Stomach (tissue), 9 donors: Measurements from ENCODE around the gene GABRA5. TPM values are rescaled to one million over a fixed set of nuclear protein-coding genes. Genes with fewer than 3 reads are reported as not detected.

Source experiments
- DNase-seq, 2 donors: peaks; one replicate each; pipeline versions ENCODE4 v3.0.0 to v3.0.0-alpha.2; 2013 to 2019
- H3K27ac ChIP-seq, 5 donors: fragments of 200-600 bp in 4 of 5; sonication (generic) in 4 of 5; one replicate each; pipeline ENCODE4 v1.5.1; 2013 to 2019; ENCODE audit warnings: mild to moderate bottlenecking in 1 of 5, moderate library complexity in 1 of 5
- H3K27me3 ChIP-seq, 3 donors: fragments of 200-600 bp; sonication (generic); one replicate each; pipeline ENCODE4 v1.5.1; 2017 to 2019; ENCODE audit warnings: mixed run types in 1 of 3
- H3K36me3 ChIP-seq, 4 donors: fragments of 200-600 bp; sonication (generic); 1 replicate in 3 of 4; 2 replicates in 1 of 4; pipeline ENCODE4 v1.5.1; 2016 to 2019
- H3K4me1 ChIP-seq, 4 donors: fragments of 200-600 bp; sonication (generic); one replicate each; pipeline ENCODE4 v1.5.1; 2016 to 2019
- H3K4me3 ChIP-seq, 4 donors: fragments of 200-600 bp; sonication (generic) in 3 of 4; one replicate each; pipeline ENCODE4 v1.5.1; 2016 to 2019; ENCODE audit warnings: mild to moderate bottlenecking in 1 of 4
- H3K9me3 ChIP-seq, 4 donors: fragments of 200-600 bp; sonication (generic); one replicate each; pipeline ENCODE4 v1.5.1; 2016 to 2019
- EP300 ChIP-seq: sonication (generic); formaldehyde crosslinking; IDR thresholded peaks from one replicate; pipeline ENCODE4 v1.6.1; 2017; ENCODE audit warnings: antibody characterized with exemption
- POLR2A ChIP-seq, 4 donors: fragments of 450-650 bp; IDR thresholded peaks; one replicate each; pipeline ENCODE4 v1.6.1; 2016; ENCODE audit warnings: antibody characterized with exemption in 4 of 4, control low read depth in 2 of 4, mild to moderate bottlenecking in 1 of 4, moderate library complexity in 1 of 4
- POLR2AphosphoS5 ChIP-seq, 3 donors: sonication (generic); formaldehyde crosslinking; IDR thresholded peaks; one replicate each; pipeline ENCODE4 v1.6.1; 2016; ENCODE audit warnings: antibody characterized with exemption in 3 of 3
- WGBS, 5 donors: extraction: QIAGEN DNeasy Blood & Tissue Kit in 3 of 5; methylation state at CpG; one replicate each; pipeline versions ENCODE4 v1.1.5 to v1.1.7; 2013 to 2018; 5-methylcytosine and 5-hydroxymethylcytosine counted together
- intact Hi-C: fragments of 100-400 bp; cut with DNase I; formaldehyde crosslinking; loops from one replicate; pipeline ENCODE4 v1.15.1; 2023; ENCODE audit warnings: low total_unique reads
- polyA plus RNA-seq, 3 donors: library from polyadenylated mRNA; stranded (reverse); fragments of 200-250 nt; gene quantifications; one replicate each; pipeline ENCODE4 v1.2.3, GENCODE V29; 2013
- total RNA-seq, 5 donors: library from RNA; depleted of rRNA; stranded (reverse); fragments of >200 nt; gene quantifications; one replicate each; pipeline versions ENCODE4 v1.1.0 to v1.2.3, GENCODE V29; 2014 to 2016
- TF ChIP-seq, protein P1 (sequence below), 7 experiments: fragments of 450-650 bp in 4 of 7; fragments of 200-600 bp in 3 of 7; sonication (generic) in 3 of 7; IDR thresholded peaks; one replicate each; pipeline ENCODE4 v1.5.1; 2016 to 2019; ENCODE audit warnings: antibody characterized with exemption in 7 of 7, control low read depth in 2 of 7, mild to moderate bottlenecking in 1 of 7
- donor health status: healthy with polysubstance abuse.
- donor health status: Bipolar disorder and iron deficiency.
- donor health status: healthy.

GABRA5 gene
- total and polyA plus RNA-seq, 8 donors, result 0.75 to 2.2 TPM; not detected in 6

GRCh38 chr15:26875476-26875850 lies 8.6 kb downstream of the GABRA5 start:
- intact Hi-C loops, result no loop called here
- Histone ChIP-seq H3K36me3 (no peaks in the 10 kb centered on the region), H3K27me3 (peaks cover 0 to 17% (median 0%) of the 10 kb centered on the region in 3 donors), H3K4me3 (no peak overlapping the region), H3K4me1 (peaks cover 0 to 11% (median 3%) of the 10 kb centered on the region in 4 donors), H3K9me3 (no peaks in the 10 kb centered on the region), H3K27ac (no peak overlapping the region)
- TF ChIP-seq POLR2AphosphoS5 (IDR thresholded peaks at IDR 0.05) (no peak), POLR2A (IDR thresholded peaks at IDR 0.05) (no peak), EP300 (no peak)
- TF ChIP-seq, protein P1, sequence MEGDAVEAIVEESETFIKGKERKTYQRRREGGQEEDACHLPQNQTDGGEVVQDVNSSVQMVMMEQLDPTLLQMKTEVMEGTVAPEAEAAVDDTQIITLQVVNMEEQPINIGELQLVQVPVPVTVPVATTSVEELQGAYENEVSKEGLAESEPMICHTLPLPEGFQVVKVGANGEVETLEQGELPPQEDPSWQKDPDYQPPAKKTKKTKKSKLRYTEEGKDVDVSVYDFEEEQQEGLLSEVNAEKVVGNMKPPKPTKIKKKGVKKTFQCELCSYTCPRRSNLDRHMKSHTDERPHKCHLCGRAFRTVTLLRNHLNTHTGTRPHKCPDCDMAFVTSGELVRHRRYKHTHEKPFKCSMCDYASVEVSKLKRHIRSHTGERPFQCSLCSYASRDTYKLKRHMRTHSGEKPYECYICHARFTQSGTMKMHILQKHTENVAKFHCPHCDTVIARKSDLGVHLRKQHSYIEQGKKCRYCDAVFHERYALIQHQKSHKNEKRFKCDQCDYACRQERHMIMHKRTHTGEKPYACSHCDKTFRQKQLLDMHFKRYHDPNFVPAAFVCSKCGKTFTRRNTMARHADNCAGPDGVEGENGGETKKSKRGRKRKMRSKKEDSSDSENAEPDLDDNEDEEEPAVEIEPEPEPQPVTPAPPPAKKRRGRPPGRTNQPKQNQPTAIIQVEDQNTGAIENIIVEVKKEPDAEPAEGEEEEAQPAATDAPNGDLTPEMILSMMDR (IDR thresholded peaks at IDR 0.05), result no peak
- no peak for DNase-seq
- WGBS, 5 donors, result 58 to 80% (median 65%) methylated on average over 8 of the region's 8 CpGs

- Histone ChIP-seq H3K27me3 (peaks cover 0 to 15% (median 0%) of the 10 kb centered on the region in 3 donors), H3K9me3 (no peaks in the 10 kb centered on the region), H3K4me1 (peaks cover 0 to 11% (median 3%) of the 10 kb centered on the region in 4 donors), H3K4me3 (no peak overlapping the region), H3K27ac (no peak overlapping the region), H3K36me3 (peaks cover 0 to 9% (median 0%) of the 10 kb centered on the region in 4 donors)
- intact Hi-C loops, result no loop called here
- 71 to 87% (median 81%) methylated on average over 10 of the region's 10 CpGs for WGBS, 5 donors
- TF ChIP-seq, protein P1 (IDR thresholded peaks at IDR 0.05), result no peak
- TF ChIP-seq EP300, result no peak
- TF ChIP-seq POLR2AphosphoS5 (IDR thresholded peaks at IDR 0.05), result no peak
- no peak for TF ChIP-seq POLR2A (IDR thresholded peaks at IDR 0.05)
- no peak for DNase-seq
Measured at GRCh38 chr15:26877831-26878230, 11.0 kb downstream of the GABRA5 start.

DNA sequence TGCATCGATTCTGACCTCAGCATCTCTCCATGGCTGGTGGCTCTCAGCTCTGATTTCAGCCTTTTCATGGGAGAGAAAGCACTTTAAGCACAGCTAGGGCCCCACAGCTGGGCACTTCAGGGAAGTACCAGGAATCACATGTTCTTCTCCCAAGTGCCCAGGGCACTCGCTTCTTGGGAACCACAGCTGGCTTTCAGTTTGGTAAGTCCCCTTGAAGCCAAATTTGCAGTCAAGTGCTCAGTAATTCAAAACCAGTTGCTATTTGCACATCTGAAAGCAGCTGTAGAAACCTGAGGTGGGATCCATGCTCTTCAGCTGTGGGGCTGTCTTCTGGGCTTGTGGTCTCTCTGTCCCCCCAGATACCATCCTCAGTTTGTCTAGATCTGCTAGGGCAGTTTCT lies 12.8 kb downstream of the GABRA5 start:
- H3K27ac ChIP-seq, result no peak overlapping the region
- H3K9me3 ChIP-seq, result no peaks in the 10 kb centered on the region
- TF ChIP-seq EP300 (no peak), POLR2AphosphoS5 (IDR thresholded peaks at IDR 0.05) (no peak), POLR2A (IDR thresholded peaks at IDR 0.05) (no peak)
- TF ChIP-seq, protein P1 (IDR thresholded peaks at IDR 0.05), result no peak
- H3K27me3 ChIP-seq, result peaks cover 0 to 15% (median 0%) of the 10 kb centered on the region in 3 donors
- H3K4me3 ChIP-seq, result no peak overlapping the region
- no peak for DNase-seq
- 73 to 94% (median 78%) methylated on average over 2 of the region's 2 CpGs for WGBS, 5 donors
- intact Hi-C loops, result no loop called here
- no peaks in the 10 kb centered on the region for H3K4me1 ChIP-seq
- peaks cover 0 to 19% (median 0%) of the 10 kb centered on the region in 4 donors for H3K36me3 ChIP-seq

GRCh38 chr15:26882112-26882511 lies 15.2 kb downstream of the GABRA5 start:
- Histone ChIP-seq H3K4me1 (no peaks in the 10 kb centered on the region), H3K9me3 (no peaks in the 10 kb centered on the region), H3K4me3 (no peak overlapping the region), H3K36me3 (peaks cover 0 to 19% (median 0%) of the 10 kb centered on the region in 4 donors), H3K27ac (no peak overlapping the region), H3K27me3 (no peaks in the 10 kb centered on the region)
- intact Hi-C loops, result no loop called here
- WGBS, 5 donors, result 87 to 93% (median 89%) methylated on average over 9 of the region's 9 CpGs
- TF ChIP-seq POLR2A (IDR thresholded peaks at IDR 0.05) (no peak), EP300 (no peak), POLR2AphosphoS5 (IDR thresholded peaks at IDR 0.05) (no peak)
- TF ChIP-seq, protein P1 (IDR thresholded peaks at IDR 0.05), result no peak
- no peak for DNase-seq
